ENCODE measurements around the gene NDOR1.

NDOR1 gene

GRCh38 chr9:137205126-137206069 lies at the start of gene NDOR1, which contains the start of gene TMEM203:
NDOR1 (plus strand) TSS chr9:137205700; CDS start chr9:137205778, 78 bp downstream.
TMEM203 (minus strand) TSS chr9:137205648; CDS start chr9:137205414, 234 bp downstream.
- no peak for FAIRE-seq

GRCh38 chr9:137156567-137157375 lies 48.7 kb upstream of the NDOR1 start:
- no peak for FAIRE-seq

GRCh38 chr9:137157618-137158415 lies 47.7 kb upstream of the NDOR1 start:
- FAIRE-seq: no peak

DNA sequence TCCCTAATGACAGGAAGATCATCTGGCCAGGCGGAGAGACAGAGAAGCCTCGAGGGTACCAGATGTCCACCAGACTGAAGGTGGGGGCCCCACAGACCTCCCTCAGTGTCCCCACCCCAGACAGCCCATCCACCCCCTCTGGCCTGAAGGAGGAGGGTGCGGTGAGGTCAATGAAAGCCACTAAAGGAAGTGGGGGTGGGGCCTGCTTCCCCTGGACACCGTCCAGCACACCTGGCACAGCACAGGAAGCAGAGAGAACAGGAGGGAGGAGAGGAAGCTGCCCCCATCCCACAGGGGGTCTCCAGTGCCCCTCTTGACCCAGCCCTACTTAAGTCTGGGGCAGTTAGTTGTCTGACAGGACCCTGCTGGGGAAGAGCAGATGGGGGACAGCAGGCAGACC lies 46.9 kb upstream of the NDOR1 start:
- no peak for FAIRE-seq

DNA sequence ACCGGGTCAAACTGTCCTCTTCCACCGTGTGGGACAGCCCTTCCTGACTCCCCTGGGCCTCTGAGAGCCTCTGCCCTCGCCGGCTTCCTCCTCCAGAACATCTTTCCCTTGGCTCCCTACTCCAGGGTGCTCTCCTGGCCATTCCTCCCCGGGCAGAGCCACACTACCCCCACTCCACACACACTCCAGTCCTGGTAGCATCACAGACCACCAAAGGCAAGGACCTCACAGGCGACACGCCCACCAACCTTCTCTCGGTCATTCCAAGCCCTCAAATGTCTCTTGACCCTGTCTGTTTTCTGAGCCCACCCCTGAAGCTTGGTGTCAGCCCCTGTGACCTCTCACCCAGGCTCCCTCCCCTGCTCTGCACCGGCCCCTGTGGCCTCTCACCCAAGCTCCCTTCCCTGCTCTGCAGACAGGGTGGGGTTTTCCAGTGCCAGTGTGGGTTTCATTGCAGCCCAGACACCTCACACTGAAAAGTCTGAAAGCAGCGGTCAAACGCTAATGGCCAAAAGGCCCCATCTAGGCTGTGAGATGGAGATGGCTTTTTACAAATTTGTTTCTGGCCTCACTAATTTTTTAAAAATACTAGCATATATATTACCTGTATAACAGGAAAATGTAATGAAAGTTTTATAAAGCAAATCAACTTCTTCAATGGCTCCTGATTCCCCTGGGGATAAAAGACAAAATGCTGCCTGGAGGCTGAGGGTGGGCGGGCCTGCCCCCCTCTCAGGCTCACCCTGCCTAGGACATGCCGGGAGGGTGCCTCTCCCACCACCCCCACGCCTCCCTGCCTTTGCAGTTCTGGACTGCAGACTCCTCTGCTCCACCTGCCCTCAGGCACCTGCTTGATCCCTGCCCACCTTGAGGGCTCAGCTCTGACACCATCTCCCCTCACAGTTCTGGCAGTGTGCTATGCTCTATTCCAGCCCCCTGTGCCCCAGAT lies 46.1 kb upstream of the NDOR1 start:
- no peak for FAIRE-seq

GRCh38 chr9:137160054-137160425 lies 45.5 kb upstream of the NDOR1 start:
- FAIRE-seq: no peak

DNA sequence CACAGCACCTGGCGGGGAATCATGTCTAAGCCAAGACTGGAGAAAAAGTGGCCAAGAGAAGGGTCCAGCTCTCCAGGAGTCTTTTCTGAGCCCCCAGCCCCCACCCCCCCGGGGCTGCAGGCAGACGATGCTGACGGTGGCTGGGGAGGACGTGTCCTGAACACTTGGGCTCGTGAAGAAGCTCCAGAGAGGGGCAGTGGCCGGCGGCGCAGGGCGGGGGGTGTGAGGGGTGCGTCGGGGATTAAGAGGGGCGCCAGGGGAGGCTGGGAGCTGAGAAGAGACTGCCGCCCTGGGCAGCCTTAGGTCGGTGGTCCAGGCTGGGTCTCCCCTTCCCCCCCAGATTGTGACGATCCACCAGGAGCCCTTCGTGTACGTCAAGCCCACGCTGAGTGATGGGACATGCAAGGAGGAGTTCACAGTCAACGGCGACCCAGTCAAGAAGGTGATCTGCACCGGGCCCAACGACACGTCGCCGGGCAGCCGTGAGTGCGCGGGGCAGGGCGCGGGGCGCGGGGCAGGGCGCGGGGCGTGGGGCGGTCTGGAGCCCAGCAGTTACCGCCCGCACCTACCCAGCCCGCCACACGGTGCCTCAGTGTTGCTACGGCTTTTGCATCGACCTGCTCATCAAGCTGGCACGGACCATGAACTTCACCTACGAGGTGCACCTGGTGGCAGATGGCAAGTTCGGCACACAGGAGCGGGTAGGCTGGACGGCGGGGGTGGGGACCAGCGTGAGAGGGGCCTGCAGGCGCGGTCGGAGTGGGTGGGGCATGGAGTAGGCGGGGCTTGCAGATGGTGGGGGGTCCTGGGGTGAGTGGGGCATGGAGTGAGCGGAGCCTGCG lies 44.6 kb upstream of the NDOR1 start:
- FAIRE-seq: no peak

- no peak for FAIRE-seq
These were observed 43.7 kb upstream of the NDOR1 start for GRCh38 chr9:137161558-137162486.

- no peak for FAIRE-seq
These were observed 42.8 kb upstream of the NDOR1 start for GRCh38 chr9:137162505-137163364.

- FAIRE-seq: no peak
These were observed 42.2 kb upstream of the NDOR1 start for GRCh38 chr9:137163365-137163715.

DNA sequence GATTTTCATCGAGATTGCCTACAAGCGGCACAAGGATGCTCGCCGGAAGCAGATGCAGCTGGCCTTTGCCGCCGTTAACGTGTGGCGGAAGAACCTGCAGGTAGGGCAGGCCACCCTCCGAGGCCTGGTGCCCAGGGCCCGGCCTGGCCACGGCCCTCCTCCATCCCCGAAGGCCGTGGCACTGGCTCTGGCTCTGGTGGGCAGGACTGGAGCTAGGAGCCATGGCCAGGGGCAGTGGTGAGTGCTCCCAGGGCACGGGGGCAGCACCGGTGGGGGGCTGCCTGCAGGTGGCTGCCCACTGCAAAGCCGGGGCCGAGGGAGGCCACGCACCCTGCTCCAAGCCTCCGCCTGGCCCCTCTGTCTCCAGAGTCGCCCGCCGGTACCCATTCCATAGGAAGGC lies 41.7 kb upstream of the NDOR1 start:
- FAIRE-seq: no peak

- no peak for FAIRE-seq
These were observed 40.9 kb upstream of the NDOR1 start for GRCh38 chr9:137164370-137165249.

GRCh38 chr9:137165250-137165836 lies 40.2 kb upstream of the NDOR1 start:
- FAIRE-seq: no peak

DNA sequence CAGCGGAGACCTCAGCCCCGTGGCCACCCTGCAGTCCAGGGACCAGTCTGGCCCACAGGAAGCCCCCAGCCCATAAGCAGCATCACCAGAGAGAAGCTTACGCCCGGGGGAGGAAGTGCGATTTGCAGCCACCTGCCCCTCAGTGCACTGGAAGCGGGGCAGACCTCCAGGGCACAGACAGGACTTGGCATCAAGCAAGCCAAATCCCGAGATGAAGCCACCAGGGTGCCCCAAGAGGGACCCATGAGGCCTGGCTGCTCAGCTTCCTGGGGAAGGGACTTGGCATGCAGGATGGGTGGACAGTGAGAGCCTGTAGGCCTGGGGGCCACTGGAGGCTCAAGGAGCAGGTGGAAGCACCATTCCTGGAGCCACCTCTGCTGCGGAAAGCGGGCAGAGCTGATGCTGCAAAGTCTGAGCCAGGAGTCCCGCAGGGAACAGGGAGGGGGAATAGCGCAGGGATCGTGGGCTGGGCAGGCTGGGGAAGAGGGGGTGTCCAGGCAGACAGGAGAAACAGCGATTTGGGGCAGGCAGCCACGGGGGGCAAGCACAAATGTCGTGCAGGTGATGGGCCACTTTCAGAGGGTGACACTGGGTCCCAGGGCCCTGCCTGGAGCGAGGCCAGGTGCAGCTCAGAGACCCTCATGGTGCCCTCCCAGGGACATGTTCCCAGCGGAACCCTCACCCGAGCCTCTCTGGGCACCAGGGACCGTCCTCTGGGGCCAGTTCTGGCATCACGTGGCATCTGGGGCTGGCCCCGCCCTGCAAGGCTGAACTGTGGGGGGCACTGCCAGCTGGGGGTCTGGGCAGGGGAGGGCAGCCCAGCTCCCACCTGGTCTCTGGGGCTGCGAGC lies 38.9 kb upstream of the NDOR1 start:
- no peak for FAIRE-seq

DNA sequence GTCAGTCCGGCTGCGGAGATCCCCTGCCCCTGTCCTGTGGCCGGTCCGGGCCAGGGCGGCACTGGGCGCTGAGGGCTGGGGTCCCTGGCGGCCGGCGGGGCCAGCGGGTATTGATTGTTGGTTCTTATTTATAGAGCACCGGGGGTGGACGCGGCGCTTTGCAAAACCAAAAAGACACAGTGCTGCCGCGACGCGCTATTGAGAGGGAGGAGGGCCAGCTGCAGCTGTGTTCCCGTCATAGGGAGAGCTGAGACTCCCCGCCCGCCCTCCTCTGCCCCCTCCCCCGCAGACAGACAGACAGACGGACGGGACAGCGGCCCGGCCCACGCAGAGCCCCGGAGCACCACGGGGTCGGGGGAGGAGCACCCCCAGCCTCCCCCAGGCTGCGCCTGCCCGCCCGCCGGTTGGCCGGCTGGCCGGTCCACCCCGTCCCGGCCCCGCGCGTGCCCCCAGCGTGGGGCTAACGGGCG lies 38.2 kb upstream of the NDOR1 start:
- no peak for FAIRE-seq

Measured in A204.1 (cell line).